Body of pancreas (tissue), 4 donors: ENCODE measurements around the gene DOHH. TPM values are rescaled to one million over a fixed set of nuclear protein-coding genes. Genes with fewer than 3 reads are reported as not detected.

Experiments used
- ATAC-seq: fragments of 150-250 bp; one replicate; pipeline ENCODE4 v1.9.1; 2016
- DNase-seq, 4 donors: peaks; one replicate each; pipeline ENCODE4 v3.0.0-alpha.2; 2019
- H3K27ac ChIP-seq, 4 donors: fragments of 200-600 bp; sonication (generic); 1 replicate in 3 of 4; 2 replicates in 1 of 4; pipeline versions ENCODE4 v1.5.1 to v1.6.1; 2016 to 2019; ENCODE audit warnings: mild to moderate bottlenecking in 1 of 4, mixed read lengths in 1 of 4, moderate library complexity in 1 of 4
- H3K27me3 ChIP-seq, 2 donors: fragments of 200-600 bp; sonication (generic); one replicate each; pipeline ENCODE4 v1.6.0; 2016; ENCODE audit warnings: mild to moderate bottlenecking in 1 of 2
- H3K36me3 ChIP-seq, 2 donors: fragments of 200-600 bp; sonication (generic); replicated peaks in 1 of 2; 2 replicates each; pipeline ENCODE4 v1.5.1; 2016; ENCODE audit warnings: low read depth in 2 of 2; ENCODE audit not compliant: insufficient read depth in 1 of 2
- H3K4me1 ChIP-seq: fragments of 200-600 bp; sonication (generic); one replicate; pipeline ENCODE4 v1.6.0; 2016
- H3K4me3 ChIP-seq, 2 donors: fragments of 200-600 bp; sonication (generic); 1 replicate in 1 of 2; 2 replicates in 1 of 2; pipeline ENCODE4 v1.5.1; 2016 to 2019
- H3K9me3 ChIP-seq, 3 donors: fragments of 200-600 bp; sonication (generic); 1 replicate in 2 of 3; 2 replicates in 1 of 3; pipeline ENCODE4 v1.5.1; 2016
- CTCF ChIP-seq, 7 experiments: fragments of 450-650 bp in 4 of 7; fragments of 200-600 bp in 3 of 7; sonication (generic) in 3 of 7; IDR thresholded peaks; one replicate each; pipeline ENCODE4 v1.5.1; 2016 to 2019; ENCODE audit warnings: antibody characterized with exemption in 7 of 7
- POLR2A ChIP-seq, 3 donors: fragments of 450-650 bp; IDR thresholded peaks; one replicate each; pipeline ENCODE4 v1.6.1; 2016; ENCODE audit warnings: antibody characterized with exemption in 3 of 3, mild to moderate bottlenecking in 2 of 3
- WGBS, 2 donors: methylation state at CpG; one replicate each; pipeline ENCODE4 v1.1.5; 2017; 5-methylcytosine and 5-hydroxymethylcytosine counted together
- intact Hi-C: fragments of 100-400 bp; cut with DNase I; formaldehyde crosslinking; loops from one replicate; pipeline ENCODE4 v1.15.1; 2023
- total RNA-seq, 2 donors: library from RNA; depleted of rRNA; stranded (reverse); fragments of >200 nt; gene quantifications; one replicate each; pipeline ENCODE4 v1.1.0, GENCODE V29; 2016

DOHH gene
- total RNA-seq, 2 donors from 2014 or later: 9.3 to 17.5 TPM

- ATAC-seq: peak; percentile 16
- Histone ChIP-seq H3K27ac (no peak within 1 kb of the TSS), H3K36me3 (no peaks in the 10 kb centered on the region)
Observed at GRCh38 chr19:3480383-3481091, 19.9 kb downstream of the DOHH start, which contains the start of gene SMIM24. TSS of gene SMIM24 (minus strand) at chr19:3480525. CDS start at chr19:3480463, 62 bp downstream.

GRCh38 chr19:3479834-3480215 is 20.6 kb downstream of the DOHH start:
- intact Hi-C loops: no loop called here
- H3K27ac ChIP-seq: no peak overlapping the region
- ATAC-seq: no peak
- H3K27me3 ChIP-seq: peaks cover 0 to 27% of the 10 kb centered on the region in 2 donors
- no peaks in the 10 kb centered on the region for H3K9me3 ChIP-seq
- TF ChIP-seq POLR2A (IDR thresholded peaks at IDR 0.05): no peak
- H3K36me3 ChIP-seq: no peaks in the 10 kb centered on the region
- H3K4me3 ChIP-seq: no peak overlapping the region
- peaks cover 7% of the 10 kb centered on the region for H3K4me1 ChIP-seq
- no peak for DNase-seq
- 37 to 38% methylated on average over 9 of the region's 9 CpGs for WGBS, 2 donors

More at GRCh38 chr19:3480383-3481091, 19.9 kb downstream of the DOHH start, which contains the start of gene SMIM24:
- H3K27me3 ChIP-seq: peaks cover 0 to 27% of the 10 kb centered on the region in 2 donors
- H3K9me3 ChIP-seq: no peaks in the 10 kb centered on the region
- H3K4me3 ChIP-seq: no peak within 1 kb of the TSS
- TF ChIP-seq POLR2A (IDR thresholded peaks at IDR 0.05): no peak
- TF ChIP-seq CTCF (IDR thresholded peaks at IDR 0.05): no peak
- H3K4me1 ChIP-seq: peaks cover 7% of the 10 kb centered on the region
- intact Hi-C loops: no loop called here
- DNase-seq: peak in 1 of 4 donors; percentile 57
- WGBS, 2 donors: 37 to 50% methylated on average over 7 to 26 of the region's 27 CpGs

- H3K4me3 ChIP-seq: no peak overlapping the region
- H3K27ac ChIP-seq: no peak overlapping the region
- intact Hi-C loops: no loop called here
- peaks cover 10% of the 10 kb centered on the region for H3K4me1 ChIP-seq
- H3K9me3 ChIP-seq: no peaks in the 10 kb centered on the region
- H3K36me3 ChIP-seq: no peaks in the 10 kb centered on the region
- TF ChIP-seq POLR2A (IDR thresholded peaks at IDR 0.05) (no peak), CTCF (IDR thresholded peaks at IDR 0.05) (no peak)
- ATAC-seq: no peak
- H3K27me3 ChIP-seq: peaks cover 0 to 27% of the 10 kb centered on the region in 2 donors
- 39 to 47% methylated on average over 7 of the region's 7 CpGs for WGBS, 2 donors
- DNase-seq: no peak
Observed at GRCh38 chr19:3479177-3479833, 21.2 kb downstream of the DOHH start.

- no peak for DNase-seq
- Histone ChIP-seq H3K36me3 (no peaks in the 10 kb centered on the region), H3K27me3 (peaks cover 0 to 27% of the 10 kb centered on the region in 2 donors), H3K4me3 (no peak overlapping the region), H3K9me3 (no peaks in the 10 kb centered on the region), H3K27ac (no peak overlapping the region), H3K4me1 (peaks cover 17% of the 10 kb centered on the region)
- intact Hi-C loops: no loop called here
- TF ChIP-seq POLR2A (IDR thresholded peaks at IDR 0.05): no peak
- TF ChIP-seq CTCF (IDR thresholded peaks at IDR 0.05): no peak
- WGBS, 2 donors: 50% methylated on average over 24 to 25 of the region's 27 CpGs
- ATAC-seq: no peak
Observed at GRCh38 chr19:3478409-3479176, 21.9 kb downstream of the DOHH start.

- ATAC-seq (no peak), DNase-seq (no peak)
- H3K27me3 ChIP-seq: peaks cover 0 to 23% of the 10 kb centered on the region in 2 donors
- WGBS, 2 donors: 85% methylated on average over 2 of the region's 2 CpGs
- peaks cover 19% of the 10 kb centered on the region for H3K4me1 ChIP-seq
- no peak for TF ChIP-seq POLR2A (IDR thresholded peaks at IDR 0.05)
- TF ChIP-seq CTCF (IDR thresholded peaks at IDR 0.05): no peak
- H3K9me3 ChIP-seq: no peaks in the 10 kb centered on the region
- H3K27ac ChIP-seq: no peak overlapping the region
- intact Hi-C loops: no loop called here
- H3K4me3 ChIP-seq: no peak overlapping the region
- H3K36me3 ChIP-seq: no peaks in the 10 kb centered on the region
Observed at GRCh38 chr19:3477951-3478350, 22.5 kb downstream of the DOHH start.
